Measurements from ENCODE around the gene CGREF1. TPM values are rescaled to one million over a fixed set of nuclear protein-coding genes. Genes with fewer than 3 reads are reported as not detected.
A peak's percentile ranks its signal among the peaks of the same experiment; 100 is the strongest.
"Not testable (repeated sequence)": the region's sequence is repeated elsewhere in the genome, so short reads cannot be mapped to it uniquely, and the experiment has no call there.

CGREF1 gene
- total RNA-seq, 3 donors from 2014 or later, result 0.41 to 1.9 (median 1.5) TPM

DNA sequence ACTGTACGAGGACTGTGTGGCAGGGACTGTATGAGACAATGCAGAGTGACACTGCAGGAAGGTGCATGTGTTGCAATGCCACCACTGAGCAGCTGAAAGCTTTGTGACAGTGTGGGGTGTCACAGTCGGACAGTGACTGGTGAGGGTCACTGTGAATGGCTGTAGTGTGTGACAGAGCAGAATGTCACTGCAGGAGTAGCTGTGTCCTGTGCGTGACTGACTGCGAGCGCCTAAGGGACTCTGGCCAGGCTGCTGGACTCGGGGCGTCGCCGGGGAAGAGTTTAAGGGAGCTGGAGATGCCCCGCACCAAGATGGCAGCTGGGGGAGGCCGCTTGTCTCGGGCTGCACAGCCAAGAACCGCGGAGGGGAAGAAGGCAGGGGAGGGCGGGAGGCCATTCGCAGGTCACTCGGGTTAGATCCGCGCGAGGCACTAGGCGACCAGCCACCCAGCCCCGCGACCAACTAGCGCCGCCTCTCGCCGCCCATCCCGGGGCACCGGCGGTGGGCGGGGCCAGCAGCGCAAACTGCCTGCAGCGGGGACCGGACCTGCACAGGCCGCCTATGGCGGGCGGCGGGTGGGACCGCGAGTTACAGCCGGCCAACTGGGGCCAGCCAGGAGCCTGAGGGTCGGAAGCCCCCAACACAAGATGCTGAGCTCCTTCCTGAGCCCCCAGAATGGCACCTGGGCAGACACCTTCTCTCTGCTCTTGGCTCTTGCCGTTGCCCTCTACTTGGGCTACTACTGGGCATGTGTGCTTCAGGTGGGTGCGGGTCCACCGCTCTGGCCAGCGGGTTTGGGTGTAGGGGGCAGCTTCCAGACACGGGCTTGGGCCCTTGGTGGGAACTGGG, 4.6 kb upstream of the CGREF1 start, which contains the start of gene ABHD1:
Gene ABHD1, plus strand, starts transcription at position 514 of the 849 bp plus-strand sequence. Its CDS starts 134 bp downstream, at position 648.
- Histone ChIP-seq H3K36me3 (ENCODE audit: low read depth) (no peaks in the 10 kb centered on the region), H3K4me1 (ENCODE audit: low read depth) (peaks cover 5% of the 10 kb centered on the region), H3K9me3 (no peaks in the 10 kb centered on the region), H3K4me3 (no peak within 1 kb of the TSS)
- TF ChIP-seq, protein P1, sequence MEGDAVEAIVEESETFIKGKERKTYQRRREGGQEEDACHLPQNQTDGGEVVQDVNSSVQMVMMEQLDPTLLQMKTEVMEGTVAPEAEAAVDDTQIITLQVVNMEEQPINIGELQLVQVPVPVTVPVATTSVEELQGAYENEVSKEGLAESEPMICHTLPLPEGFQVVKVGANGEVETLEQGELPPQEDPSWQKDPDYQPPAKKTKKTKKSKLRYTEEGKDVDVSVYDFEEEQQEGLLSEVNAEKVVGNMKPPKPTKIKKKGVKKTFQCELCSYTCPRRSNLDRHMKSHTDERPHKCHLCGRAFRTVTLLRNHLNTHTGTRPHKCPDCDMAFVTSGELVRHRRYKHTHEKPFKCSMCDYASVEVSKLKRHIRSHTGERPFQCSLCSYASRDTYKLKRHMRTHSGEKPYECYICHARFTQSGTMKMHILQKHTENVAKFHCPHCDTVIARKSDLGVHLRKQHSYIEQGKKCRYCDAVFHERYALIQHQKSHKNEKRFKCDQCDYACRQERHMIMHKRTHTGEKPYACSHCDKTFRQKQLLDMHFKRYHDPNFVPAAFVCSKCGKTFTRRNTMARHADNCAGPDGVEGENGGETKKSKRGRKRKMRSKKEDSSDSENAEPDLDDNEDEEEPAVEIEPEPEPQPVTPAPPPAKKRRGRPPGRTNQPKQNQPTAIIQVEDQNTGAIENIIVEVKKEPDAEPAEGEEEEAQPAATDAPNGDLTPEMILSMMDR (IDR thresholded peaks at IDR 0.05), result no peak
- DNase-seq (peak; percentile 73 to 79 (median 78)), ATAC-seq (peak; percentile 87)
- intact Hi-C loops (cut with DNase I, micrococcal nuclease), result no loop called here

GRCh38 chr2:27122791-27123190, 3.9 kb upstream of the CGREF1 start:
- H3K4me3 ChIP-seq, result no peak overlapping the region
- no peak for ATAC-seq

GRCh38 chr2:27121906-27122305, 3.0 kb upstream of the CGREF1 start:
- TF ChIP-seq, protein P1 (IDR thresholded peaks at IDR 0.05), result no peak
- H3K4me1 ChIP-seq (ENCODE audit: low read depth), result peaks cover 8% of the 10 kb centered on the region
- intact Hi-C loops (cut with DNase I, micrococcal nuclease), result no loop called here
- DNase-seq (no peak), ATAC-seq (no peak)
- no peaks in the 10 kb centered on the region for H3K36me3 ChIP-seq (ENCODE audit: low read depth)
- no peak overlapping the region for H3K4me3 ChIP-seq
- H3K9me3 ChIP-seq, result no peaks in the 10 kb centered on the region

More at GRCh38 chr2:27122791-27123190, 3.9 kb upstream of the CGREF1 start:
- no peaks in the 10 kb centered on the region for H3K9me3 ChIP-seq
- H3K36me3 ChIP-seq (ENCODE audit: low read depth), result no peaks in the 10 kb centered on the region
- no peak for DNase-seq
- intact Hi-C loops (cut with DNase I, micrococcal nuclease), result no loop called here
- peaks cover 8% of the 10 kb centered on the region for H3K4me1 ChIP-seq (ENCODE audit: low read depth)
- TF ChIP-seq, protein P1 (IDR thresholded peaks at IDR 0.05), result no peak

DNA sequence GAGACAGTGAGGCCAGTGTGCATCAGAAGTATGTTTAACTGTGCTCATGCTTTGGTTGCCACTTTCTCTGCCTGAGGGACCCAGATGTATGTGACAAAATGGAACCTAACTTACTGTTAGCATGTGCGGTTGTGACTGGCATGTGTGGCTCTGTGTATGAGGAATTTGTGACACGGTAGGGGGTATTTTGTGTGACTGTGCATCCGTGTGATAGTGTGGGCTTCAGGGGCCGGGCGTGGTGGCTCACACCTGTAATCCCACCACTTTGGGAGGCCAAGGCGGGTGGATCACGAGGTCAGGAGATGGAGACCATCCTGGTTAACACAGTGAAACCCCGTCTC, 372 bp upstream of the CGREF1 start:
- H3K9me3 ChIP-seq; intact Hi-C loops (cut with DNase I, micrococcal nuclease); H3K4me1 ChIP-seq (ENCODE audit: low read depth): not testable (repeated sequence)

DNA sequence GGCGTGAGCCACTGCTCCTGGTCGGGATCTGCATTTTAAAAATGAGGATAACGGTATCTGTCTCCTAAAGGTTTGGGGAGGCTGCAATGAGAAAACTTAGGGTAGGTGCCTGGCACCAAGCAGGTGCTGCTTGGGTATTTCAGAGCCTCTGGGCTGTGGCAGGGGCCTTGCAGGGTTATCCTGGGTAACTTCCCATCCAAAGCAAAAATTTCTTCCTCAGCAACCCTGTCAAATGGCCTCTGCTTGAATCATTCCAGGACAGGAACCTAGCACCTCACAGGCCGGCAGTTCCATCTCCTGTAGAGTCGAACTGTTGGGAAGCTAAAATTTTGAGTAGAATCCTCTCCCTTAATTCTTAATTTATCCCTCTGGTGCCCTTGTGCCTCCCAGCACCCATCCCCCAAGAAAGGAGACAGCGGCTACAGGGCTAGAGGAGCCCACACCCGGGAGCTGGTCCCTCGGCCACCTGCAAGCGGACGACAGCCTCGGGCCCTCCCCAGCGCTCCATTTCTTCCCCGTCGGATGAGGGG, 868 bp downstream of the CGREF1 start:
- TF ChIP-seq, protein P1 (IDR thresholded peaks at IDR 0.05), result no peak
- H3K36me3 ChIP-seq (ENCODE audit: low read depth), result no peaks in the 10 kb centered on the region
- no peak overlapping the region for H3K4me3 ChIP-seq
- H3K9me3 ChIP-seq, result no peaks in the 10 kb centered on the region
- DNase-seq, result no peak
- peaks cover 8% of the 10 kb centered on the region for H3K4me1 ChIP-seq (ENCODE audit: low read depth)
- intact Hi-C loops (cut with DNase I, micrococcal nuclease), result no loop called here
- ATAC-seq, result no peak

More for the DNA sequence above, 372 bp upstream of the CGREF1 start:
- DNase-seq; H3K4me3 ChIP-seq; ATAC-seq; H3K36me3 ChIP-seq (ENCODE audit: low read depth): not testable (repeated sequence)

GRCh38 chr2:27115519-27115918, 3.4 kb downstream of the CGREF1 start:
- H3K36me3 ChIP-seq (ENCODE audit: low read depth), result no peaks in the 10 kb centered on the region
- intact Hi-C loops (cut with DNase I, micrococcal nuclease), result no loop called here
- no peaks in the 10 kb centered on the region for H3K9me3 ChIP-seq
- H3K4me3 ChIP-seq, result no peak overlapping the region
- no peak for DNase-seq
- TF ChIP-seq, protein P1 (IDR thresholded peaks at IDR 0.05), result no peak
- no peak for ATAC-seq
- H3K4me1 ChIP-seq (ENCODE audit: low read depth), result peaks cover 8% of the 10 kb centered on the region

GRCh38 chr2:27111392-27112078, 7.4 kb downstream of the CGREF1 start:
- H3K9me3 ChIP-seq; intact Hi-C loops (cut with DNase I, micrococcal nuclease); DNase-seq; ATAC-seq; H3K4me1 ChIP-seq (ENCODE audit: low read depth); H3K36me3 ChIP-seq (ENCODE audit: low read depth); H3K4me3 ChIP-seq: not testable (repeated sequence)

DNA sequence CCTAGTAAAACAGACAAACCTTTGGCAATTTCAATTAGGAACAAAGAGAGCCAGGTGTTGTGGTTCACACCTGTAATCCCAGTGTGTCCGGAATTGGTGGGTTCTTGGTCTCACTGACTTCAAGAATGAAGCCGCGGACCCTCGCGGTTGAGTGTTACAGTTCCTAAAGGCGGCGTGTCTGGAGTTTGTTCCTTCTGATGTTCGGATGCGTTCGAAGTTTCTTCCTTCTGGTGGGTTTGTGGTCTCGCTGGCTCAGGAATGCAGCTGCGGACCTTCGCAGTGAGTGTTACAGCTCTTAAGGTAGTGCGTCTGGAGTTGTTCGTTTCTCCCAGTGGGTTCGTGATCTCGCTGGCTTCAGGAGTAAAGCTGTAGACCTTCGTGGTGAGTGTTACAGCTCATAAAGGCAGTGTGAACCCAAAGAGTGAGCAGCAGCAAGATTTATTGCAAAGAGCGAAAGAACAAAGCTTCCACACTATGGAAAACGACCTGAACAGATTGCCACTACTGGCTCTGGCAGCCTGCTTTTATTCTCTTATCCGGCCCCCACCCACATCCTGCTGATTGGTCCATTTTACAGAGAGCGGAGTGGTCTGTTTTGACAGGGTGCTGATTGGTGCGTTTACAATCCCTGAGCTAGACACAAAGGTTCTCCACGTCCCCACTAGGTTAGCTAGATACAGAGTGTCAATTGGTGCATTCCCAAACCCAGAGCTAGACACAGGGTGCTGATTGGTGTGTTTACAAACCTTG, 8.2 kb downstream of the CGREF1 start:
- intact Hi-C loops (cut with DNase I, micrococcal nuclease), result not testable (repeated sequence)

More for the DNA sequence above, 8.2 kb downstream of the CGREF1 start:
- ATAC-seq; H3K9me3 ChIP-seq; H3K4me1 ChIP-seq (ENCODE audit: low read depth); H3K4me3 ChIP-seq; DNase-seq; H3K36me3 ChIP-seq (ENCODE audit: low read depth): not testable (repeated sequence)
